ENCODE results near the gene UPP1. TPM values are rescaled to one million over a fixed set of nuclear protein-coding genes. Genes with fewer than 3 reads are reported as not detected.

UPP1 gene
- total RNA-seq, 1 donor from 2014 or later: 19.8 TPM

GRCh38 chr7:48094861-48095293 is 5.8 kb downstream of the UPP1 start:
- no peaks in the 10 kb centered on the region for H3K9me3 ChIP-seq (replicated peaks)
- H3K36me3 ChIP-seq: peaks cover 68% of the 10 kb centered on the region
- H3K27me3 ChIP-seq (ENCODE audit: low read depth): no peaks in the 10 kb centered on the region
- H3K27ac ChIP-seq (replicated peaks): no peak overlapping the region
- H3K4me3 ChIP-seq: no peak overlapping the region
- DNase-seq: no peak
- H3K4me1 ChIP-seq: peaks cover 36% of the 10 kb centered on the region
- intact Hi-C loops (cut with micrococcal nuclease): no loop called here
- TF ChIP-seq CTCF (IDR thresholded peaks at IDR 0.05; ENCODE audit: borderline replicate concordance): no peak

GRCh38 chr7:48096273-48096672 is 7.2 kb downstream of the UPP1 start:
- DNase-seq: no peak
- no peak for TF ChIP-seq CTCF (IDR thresholded peaks at IDR 0.05; ENCODE audit: borderline replicate concordance)
- H3K4me1 ChIP-seq: peaks cover 27% of the 10 kb centered on the region
- H3K27ac ChIP-seq (replicated peaks): no peak overlapping the region
- peaks cover 77% of the 10 kb centered on the region for H3K36me3 ChIP-seq
- H3K27me3 ChIP-seq (ENCODE audit: low read depth): no peaks in the 10 kb centered on the region
- intact Hi-C loops (cut with micrococcal nuclease): no loop called here
- no peaks in the 10 kb centered on the region for H3K9me3 ChIP-seq (replicated peaks)
- no peak overlapping the region for H3K4me3 ChIP-seq

GRCh38 chr7:48097521-48098231 is 8.6 kb downstream of the UPP1 start:
- peaks cover 79% of the 10 kb centered on the region for H3K36me3 ChIP-seq
- intact Hi-C loops (cut with micrococcal nuclease): no loop called here
- peaks cover 27% of the 10 kb centered on the region for H3K4me1 ChIP-seq

GRCh38 chr7:48098846-48099245 is 9.8 kb downstream of the UPP1 start:
- DNase-seq: no peak
- Histone ChIP-seq H3K9me3 (replicated peaks) (no peaks in the 10 kb centered on the region), H3K27ac (replicated peaks) (no peak overlapping the region), H3K4me1 (peaks cover 27% of the 10 kb centered on the region), H3K36me3 (peaks cover 79% of the 10 kb centered on the region), H3K27me3 (ENCODE audit: low read depth) (no peaks in the 10 kb centered on the region), H3K4me3 (no peak overlapping the region)
- TF ChIP-seq CTCF (IDR thresholded peaks at IDR 0.05; ENCODE audit: borderline replicate concordance): no peak
- intact Hi-C loops (cut with micrococcal nuclease): no loop called here

More at GRCh38 chr7:48097521-48098231, 8.6 kb downstream of the UPP1 start:
- Histone ChIP-seq H3K27ac (replicated peaks) (no peak overlapping the region), H3K4me3 (no peak overlapping the region), H3K9me3 (replicated peaks) (no peaks in the 10 kb centered on the region), H3K27me3 (ENCODE audit: low read depth) (no peaks in the 10 kb centered on the region)
- TF ChIP-seq CTCF (IDR thresholded peaks at IDR 0.05; ENCODE audit: borderline replicate concordance): no peak
- DNase-seq: no peak

- no peak for TF ChIP-seq CTCF (IDR thresholded peaks at IDR 0.05; ENCODE audit: borderline replicate concordance)
- intact Hi-C loops (cut with micrococcal nuclease): no loop called here
- H3K27me3 ChIP-seq (ENCODE audit: low read depth): no peaks in the 10 kb centered on the region
- H3K4me1 ChIP-seq: peaks cover 27% of the 10 kb centered on the region
- H3K4me3 ChIP-seq: no peak overlapping the region
- H3K36me3 ChIP-seq: peaks cover 79% of the 10 kb centered on the region
- H3K27ac ChIP-seq (replicated peaks): no peak overlapping the region
- no peak for DNase-seq
- no peaks in the 10 kb centered on the region for H3K9me3 ChIP-seq (replicated peaks)
These were observed 10.7 kb downstream of the UPP1 start for GRCh38 chr7:48099781-48100180.
